CD4-positive, alpha-beta T cell treated with Interleukin-4 for 1 hour (primary cell): Measurements from ENCODE around the gene OR2A7.
"Not testable (repeated sequence)": the region's sequence is repeated elsewhere in the genome, so short reads cannot be mapped to it uniquely, and the experiment has no call there.

ENCODE experiments used
- DNase-seq, 2 donors: peaks; one replicate each; pipeline ENCODE4 v3.0.0-alpha.2; 2020 to 2022

The OR2A7 gene, protein sequence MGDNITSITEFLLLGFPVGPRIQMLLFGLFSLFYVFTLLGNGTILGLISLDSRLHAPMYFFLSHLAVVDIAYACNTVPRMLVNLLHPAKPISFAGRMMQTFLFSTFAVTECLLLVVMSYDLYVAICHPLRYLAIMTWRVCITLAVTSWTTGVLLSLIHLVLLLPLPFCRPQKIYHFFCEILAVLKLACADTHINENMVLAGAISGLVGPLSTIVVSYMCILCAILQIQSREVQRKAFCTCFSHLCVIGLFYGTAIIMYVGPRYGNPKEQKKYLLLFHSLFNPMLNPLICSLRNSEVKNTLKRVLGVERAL

DNA sequence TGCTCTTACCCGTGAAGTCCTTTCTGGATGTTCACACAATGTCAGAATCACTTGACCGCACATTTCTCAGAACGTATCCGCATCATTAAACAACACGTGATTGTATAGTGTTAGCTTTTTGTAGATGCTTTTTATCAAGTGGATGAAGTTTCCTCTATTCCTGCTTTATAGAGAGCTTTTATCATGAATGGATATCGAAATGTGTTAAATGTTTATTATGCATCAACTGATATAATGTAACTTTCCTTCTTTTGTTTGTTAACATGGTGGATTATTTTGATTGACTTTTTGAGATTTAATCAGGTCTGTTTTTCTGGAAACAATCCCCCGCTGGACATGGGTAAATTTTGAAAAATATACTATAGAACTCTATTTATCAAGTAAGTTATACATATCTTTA is at the start of gene OR2A7:
Gene OR2A7, minus strand, starts transcription at position 101 of the 400 bp plus-strand sequence. CDS start 5,164 bp downstream, outside the sequence.
- not testable (repeated sequence) for DNase-seq

DNA sequence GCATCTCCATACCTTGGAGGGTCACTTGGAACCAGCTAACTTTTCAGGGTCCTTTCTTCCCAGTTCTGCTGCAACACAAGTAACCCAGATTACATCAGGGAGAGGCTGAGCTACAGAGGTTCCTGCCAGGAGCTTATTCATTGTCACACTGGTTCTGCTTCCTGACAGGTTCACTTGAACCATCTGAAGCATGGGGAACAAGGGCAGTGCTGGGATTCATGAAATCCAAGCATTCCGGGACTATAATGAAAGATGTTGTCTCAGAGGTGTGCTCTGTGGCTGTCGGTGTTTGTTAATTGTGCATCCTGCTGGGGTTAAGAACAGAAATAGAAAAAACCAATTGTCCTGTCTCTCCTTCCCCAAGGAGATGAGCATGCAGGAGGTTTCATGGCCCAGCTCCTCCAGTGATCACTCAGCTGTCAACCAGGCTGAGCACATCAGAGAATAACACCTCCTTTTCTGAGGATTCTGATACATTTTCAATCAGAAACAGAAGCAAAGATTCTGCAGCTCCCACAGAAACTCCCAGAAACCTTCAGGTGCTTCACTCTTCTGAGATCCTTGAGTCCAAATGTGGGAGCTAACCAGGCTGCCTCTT is 47.4 kb upstream of the OR2A7 start, which contains the start of gene OR2A1:
Gene OR2A1, plus strand, starts transcription at position 548 of the 598 bp plus-strand sequence. CDS start 5,706 bp downstream, outside the sequence.
- not testable (repeated sequence) for DNase-seq

DNA sequence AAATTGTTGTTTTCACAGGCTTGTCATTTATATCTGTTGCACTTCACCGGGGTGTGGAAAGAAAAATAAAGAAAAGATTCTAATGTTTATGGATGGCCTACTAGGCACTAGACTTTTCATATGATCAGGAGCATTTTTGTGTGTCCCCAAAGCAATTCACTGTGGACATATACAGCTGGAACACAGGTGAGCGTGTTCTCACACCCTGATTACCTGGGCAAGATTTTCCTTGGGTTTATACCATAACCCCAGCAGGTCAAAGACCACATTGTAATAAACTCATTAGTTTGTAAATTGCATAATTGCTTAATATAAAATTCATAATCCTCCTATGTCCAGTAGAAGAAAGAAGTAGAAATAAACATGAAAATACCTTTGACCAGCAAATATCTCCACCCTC is 46.6 kb upstream of the OR2A7 start:
- DNase-seq: not testable (repeated sequence)

DNA sequence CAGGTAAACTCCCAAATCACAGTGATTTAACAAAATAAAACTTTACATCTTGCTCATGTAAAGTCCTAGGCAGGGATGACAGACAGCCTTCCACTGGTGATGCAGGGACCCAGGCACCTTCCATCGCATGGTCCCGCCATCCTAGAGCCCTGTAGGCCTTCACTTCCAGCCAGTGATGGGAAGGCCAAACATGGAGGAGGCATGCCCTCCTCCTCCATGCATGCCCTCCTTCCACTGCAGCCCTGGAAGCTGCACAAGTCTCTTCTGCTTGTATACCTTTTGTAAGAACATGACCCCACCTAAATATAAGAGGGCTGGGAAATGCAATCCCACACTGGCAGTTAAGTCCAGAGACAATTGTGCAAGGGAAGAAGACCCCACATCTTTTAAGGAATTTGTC is 45.1 kb upstream of the OR2A7 start:
- not testable (repeated sequence) for DNase-seq

DNA sequence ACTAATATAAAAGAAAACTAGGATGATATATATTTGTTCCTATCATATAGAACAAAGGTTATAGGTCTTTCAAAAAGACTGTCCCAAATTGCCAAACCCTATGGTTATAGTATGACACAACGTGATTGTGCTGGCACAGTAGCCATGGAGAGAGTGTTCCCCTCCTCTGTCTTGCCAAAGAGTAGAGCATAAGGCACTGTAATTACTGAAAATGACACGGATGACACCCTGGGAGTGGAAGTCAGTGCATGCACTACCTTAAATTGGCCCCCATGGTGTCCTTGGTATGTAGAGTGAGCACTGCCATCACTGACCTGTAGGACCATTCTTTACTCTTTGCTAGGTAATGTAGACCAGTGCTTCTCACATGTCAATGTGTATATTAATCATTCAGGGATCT is 40.6 kb upstream of the OR2A7 start:
- not testable (repeated sequence) for DNase-seq

DNA sequence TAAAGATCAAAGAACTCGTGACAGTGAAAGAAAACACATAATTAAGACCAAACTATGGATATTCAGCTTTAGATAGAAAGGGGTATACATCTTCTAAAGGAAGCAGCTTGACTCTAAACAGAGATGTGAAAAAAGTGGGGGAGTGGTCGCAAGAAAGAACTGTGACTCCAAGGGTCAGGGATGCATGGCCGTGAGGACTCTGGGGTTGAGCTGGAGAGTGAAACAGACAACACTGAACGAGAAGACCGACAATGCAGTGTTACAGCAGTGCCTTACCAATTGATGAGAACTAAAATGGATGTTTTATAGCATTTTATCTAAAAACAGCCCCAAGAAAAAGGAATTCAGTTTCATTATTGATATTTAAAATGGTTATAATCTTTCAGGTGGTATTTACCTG is 39.0 kb upstream of the OR2A7 start:
- DNase-seq: not testable (repeated sequence)

DNA sequence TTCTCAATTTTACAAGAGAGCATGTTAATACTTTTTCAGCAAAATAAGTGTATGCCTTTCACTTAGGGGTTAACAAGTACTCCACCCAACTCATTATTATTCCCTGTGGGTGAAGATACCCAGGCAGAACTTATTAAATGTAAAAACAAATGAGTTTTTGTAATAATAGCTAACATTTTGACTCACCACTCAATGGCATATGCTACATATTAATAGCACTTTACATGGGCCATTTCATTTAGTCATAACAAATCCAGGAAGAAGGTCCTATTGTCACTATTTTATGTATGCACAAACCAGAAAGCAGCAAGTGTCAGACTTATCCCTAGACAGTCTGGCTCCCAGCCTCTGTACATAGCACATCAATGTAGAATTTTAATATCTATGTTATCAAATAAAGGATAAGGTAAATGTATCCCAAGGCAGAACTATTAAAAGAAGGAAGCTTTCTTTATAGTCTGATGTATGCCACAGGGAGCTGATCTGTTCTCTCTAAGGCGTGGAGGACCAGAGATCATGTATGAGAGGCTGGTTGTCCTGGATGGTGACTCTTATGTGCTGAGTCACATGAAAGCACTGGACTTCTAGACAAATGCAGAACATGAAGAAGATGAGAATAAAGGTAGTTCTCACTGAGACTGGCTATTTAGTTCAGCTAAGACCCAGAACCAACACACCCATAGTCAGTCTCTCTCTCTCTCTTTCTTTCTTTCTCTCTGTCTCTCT is 38.1 kb upstream of the OR2A7 start:
- not testable (repeated sequence) for DNase-seq

DNA sequence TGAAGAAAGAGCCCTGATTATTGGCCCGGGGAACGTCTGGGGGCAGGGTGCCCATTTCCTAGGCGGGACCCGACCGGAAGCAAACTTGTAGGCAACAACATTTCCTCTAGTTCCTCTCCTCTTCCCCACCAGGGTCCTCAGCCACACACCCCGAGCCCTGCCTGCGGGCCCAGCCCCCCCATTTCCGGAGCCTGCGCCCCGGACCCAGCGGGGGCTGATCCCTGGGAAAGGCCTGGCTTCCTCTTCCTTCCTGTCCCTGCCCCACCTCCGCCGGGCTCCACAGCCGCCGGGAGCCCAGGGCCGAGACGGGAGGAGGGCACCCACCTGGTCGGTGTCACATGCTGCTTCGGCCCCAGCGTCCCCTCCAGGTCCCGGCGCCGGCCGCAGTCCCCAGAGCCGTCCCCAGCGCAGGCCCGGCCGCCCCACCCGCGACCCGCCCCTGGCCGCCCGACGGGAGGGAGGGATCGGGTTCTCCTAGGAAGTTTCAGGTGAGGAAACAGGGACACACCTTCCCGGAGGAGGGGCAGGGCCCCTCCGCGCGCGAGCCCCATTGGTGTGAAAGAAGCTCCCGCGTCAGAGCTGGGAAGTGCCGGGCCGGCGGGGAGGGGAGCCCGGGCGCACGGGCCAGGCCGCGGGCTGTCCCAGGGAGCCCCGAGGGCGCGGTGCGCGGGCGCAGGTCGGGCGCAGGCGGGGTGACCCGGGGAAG is 29.4 kb upstream of the OR2A7 start:
- peak in 1 of 2 donors; percentile 11 for DNase-seq

DNA sequence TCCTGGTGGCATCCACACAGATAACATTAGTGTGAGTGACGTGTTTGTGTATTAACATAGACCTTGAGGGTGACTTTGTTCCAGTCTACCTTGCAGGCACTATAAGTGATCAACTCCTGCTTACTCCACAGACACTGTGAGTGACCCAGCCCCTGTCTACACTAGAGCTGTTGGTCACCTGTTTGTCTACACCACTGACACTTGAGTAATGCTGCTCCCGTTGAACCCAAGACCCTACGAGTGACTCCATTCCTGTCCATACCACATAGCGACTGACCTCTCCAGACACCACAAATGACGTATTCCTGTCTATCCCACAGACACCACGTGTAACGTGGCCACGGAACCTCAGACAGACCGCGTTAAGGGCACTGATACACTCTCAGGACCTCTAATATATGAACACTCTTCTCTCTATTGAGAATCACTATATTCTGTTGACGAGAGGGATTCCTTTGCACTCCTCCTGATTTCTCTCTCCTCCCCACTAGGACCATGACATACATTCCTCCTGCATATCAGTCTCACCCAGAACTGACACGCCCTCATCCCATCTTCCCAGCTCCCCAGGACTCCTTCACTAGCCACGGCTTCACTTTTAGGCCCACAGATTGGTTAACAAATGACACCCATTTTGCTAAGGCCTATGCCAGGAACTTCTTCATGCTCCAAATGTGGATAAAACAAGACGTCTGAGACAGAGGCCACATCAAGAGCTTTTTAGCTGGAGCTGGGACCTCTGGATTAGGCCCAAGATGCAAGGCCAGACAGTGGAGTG is 28.0 kb upstream of the OR2A7 start:
- peak in 1 of 2 donors; percentile 6 for DNase-seq

DNA sequence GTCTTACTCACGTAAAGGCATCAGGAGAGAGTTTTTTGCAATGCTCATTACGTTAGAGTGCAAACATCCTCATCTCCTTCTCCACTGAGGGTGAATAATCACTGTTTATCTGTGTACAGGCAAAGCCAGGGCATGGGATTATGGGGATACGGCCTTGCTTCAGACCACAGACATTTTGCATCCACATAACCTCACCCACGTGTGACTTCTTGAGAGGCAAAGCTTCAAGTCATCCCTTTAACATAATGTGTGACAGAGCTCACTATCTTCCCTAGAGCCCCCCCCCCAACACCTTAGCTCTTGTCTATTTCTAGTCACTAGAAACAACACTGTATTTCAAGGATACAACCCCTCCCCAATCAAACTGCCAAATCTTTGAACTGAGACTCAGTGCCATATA is 27.0 kb upstream of the OR2A7 start:
- peak in 1 of 2 donors; percentile 1 for DNase-seq

DNA sequence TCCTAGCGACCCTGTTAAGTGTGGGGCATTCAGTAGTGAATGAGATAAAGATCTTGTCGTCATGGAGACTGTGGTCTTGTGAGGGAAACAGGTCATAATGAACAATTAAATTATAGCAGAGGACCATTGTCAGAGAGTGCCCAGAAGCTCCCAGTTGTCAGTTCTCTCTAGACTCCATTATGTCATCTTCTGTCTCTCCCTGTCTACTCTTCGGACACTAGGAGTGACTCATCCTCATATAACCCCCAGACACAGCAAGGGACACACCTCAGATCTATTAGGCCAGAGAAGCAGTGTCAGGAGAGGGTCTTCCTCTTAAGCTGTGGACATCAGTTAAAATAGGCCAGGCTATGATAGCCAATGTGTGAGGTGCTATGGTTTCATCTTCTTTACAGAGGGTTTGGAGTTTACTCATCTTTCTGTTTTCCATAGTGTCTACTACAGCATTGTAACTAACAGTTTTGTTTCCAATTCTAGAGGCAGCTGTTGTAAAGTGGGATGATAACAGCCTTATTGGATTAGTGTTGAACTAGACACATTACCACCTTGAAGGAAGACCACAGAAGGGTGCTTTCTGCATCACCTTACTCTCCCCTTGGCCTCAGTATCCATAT is 22.7 kb upstream of the OR2A7 start:
- DNase-seq: not testable (repeated sequence)

DNA sequence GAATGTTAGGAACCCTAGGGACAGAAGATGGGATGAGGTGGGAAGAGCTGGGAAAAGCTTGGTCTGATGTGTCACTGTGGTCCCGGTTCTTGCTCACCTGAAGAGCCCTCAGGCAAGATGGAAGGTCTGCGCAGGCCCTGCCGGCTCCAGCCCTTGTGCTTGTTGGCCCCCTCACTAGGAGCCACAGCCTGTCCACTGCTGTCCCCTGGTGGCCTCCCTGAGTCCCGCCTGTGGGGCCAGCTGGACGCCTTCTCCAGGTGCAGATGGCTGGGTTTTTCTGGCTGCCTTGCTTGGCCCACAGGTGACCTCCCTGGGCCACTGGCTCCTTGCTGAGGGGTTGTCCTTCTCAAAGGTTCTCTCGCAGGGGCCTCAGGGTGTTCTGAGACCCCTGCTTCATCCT is 19.1 kb upstream of the OR2A7 start:
- DNase-seq: not testable (repeated sequence)

DNA sequence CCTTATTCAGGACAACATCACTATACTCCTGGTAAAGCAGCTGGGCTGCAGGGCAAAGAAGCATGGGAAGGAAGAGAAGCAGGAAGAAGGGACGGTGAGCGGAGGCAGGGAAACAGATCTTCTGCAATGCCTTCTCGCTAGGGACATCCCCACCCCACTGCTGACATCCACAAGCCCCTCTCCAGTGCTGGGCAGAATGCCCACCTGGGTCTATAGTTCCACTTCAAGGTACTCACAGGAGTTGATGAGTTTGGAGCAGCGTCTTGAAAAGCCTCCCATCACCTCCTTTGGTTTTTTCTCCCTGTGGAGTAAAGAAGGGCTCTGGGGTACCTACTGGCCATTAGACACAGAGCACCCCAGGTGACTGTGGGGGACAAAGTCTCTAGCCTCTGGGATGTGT is 17.9 kb upstream of the OR2A7 start:
- not testable (repeated sequence) for DNase-seq

DNA sequence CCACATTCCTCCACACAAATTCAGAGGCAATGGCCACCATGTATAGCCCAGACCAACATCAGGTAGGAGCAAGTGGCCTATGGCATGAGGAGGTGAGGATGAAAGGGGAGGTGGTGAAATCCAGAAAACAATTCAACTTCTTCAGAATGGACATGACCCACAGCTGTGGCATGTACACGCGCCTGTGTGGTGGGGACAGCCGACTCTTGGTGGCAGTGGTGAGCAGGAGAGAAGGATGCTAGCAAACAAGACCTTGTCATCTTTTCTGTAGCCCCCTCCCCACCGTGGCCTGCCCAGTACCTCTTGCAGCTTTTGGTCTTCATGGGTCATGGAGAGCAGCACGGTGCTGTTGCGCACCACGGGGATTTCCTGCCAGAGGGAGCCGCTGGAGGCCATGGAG is 17.4 kb upstream of the OR2A7 start:
- not testable (repeated sequence) for DNase-seq

DNA sequence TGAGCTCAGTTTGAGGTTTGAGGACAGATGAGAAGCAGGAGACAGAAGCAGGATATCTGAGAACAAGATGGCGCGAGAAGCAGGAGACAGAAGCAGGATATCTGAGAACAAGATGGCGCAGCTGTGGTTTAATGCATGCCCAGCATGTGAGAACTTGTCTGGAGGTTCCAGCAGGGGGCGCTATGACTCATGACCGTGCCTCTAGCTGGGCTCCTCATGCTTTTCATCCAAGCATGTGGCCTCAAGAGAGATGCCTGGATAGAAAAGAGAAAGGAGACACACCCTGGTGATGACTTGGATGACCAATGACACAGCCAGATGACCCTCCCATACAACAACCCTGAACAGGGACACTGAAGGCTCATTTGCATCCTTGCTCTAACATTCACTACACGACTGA is 15.4 kb upstream of the OR2A7 start:
- not testable (repeated sequence) for DNase-seq

DNA sequence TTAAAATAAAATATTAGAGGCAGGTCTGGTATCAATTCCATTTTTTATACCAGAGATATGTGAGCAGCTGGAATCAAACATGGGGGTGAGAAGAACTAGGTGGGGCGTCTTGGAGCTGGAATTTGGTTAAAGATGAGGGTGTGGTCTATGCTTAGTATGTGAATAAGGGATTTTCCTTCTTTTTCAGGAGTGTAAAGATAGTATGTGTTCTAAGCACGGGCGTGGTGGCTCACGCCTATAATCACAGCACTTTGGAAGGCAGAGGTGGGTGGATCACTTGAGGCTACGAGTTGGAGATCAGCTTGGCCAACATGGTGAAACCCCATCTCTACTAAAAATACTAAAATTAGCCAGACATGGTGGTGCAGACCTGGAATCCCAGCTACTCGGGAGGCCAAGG is 10.7 kb upstream of the OR2A7 start:
- DNase-seq: not testable (repeated sequence)

DNA sequence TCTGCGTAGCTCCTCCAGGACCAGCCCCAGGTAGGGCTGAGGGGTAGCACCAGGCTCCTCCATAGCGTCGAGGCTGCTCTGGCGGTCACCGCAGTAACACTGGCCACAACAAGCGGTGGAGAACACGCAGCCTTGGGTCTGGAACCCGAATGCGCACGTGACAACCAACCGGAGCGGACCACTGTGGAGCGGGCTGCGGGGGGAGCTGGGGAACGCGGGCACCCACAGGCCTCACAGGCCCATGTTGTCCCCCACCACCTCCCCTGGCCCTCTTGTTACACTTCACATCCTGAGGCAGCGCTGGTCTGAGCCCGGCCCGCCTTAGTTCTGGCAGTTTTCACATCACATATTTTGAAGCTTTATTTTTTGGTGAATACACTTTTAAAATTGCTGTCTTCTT is 4.6 kb upstream of the OR2A7 start, which contains the start of gene CTAGE8:
Gene CTAGE8, minus strand, starts transcription at position 101 of the 400 bp plus-strand sequence. Its CDS starts 38 bp downstream, at position 63.
- DNase-seq: not testable (repeated sequence)

DNA sequence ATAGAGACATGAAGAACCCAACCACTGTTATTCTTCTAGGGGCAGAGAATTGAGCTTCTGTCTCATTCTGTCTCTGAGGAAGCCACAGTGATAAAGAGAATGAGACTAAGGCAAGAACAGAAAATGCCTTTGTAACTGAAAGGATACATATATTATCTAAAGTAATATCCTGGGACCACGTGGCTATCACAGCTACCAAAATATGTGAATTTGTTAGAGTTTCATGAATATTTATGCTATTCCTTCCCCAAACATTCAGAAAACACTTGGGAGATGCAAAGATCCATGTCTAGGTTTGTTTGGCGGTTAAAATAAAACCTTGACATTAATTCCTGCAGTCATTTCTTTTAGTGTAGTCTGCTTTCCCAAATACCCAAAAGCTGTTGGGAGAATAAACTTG is 2.5 kb downstream of the OR2A7 start:
- not testable (repeated sequence) for DNase-seq

DNA sequence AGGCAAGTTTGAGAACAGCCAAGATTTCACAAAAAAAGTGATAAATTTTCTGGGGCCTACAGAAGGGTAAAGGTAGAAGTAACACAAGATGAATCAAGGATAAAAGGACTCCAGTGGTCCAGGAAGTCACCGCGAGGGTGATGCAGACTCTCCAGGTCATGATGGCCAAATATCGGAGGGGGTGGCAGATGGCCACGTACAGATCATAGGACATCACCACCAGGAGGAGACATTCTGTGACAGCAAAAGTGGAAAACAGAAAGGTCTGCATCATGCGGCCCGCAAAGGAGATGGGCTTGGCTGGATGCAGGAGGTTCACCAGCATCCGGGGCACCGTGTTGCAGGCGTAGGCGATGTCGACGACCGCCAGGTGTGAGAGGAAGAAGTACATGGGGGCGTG is 5.5 kb downstream of the OR2A7 start:
- not testable (repeated sequence) for DNase-seq

DNA sequence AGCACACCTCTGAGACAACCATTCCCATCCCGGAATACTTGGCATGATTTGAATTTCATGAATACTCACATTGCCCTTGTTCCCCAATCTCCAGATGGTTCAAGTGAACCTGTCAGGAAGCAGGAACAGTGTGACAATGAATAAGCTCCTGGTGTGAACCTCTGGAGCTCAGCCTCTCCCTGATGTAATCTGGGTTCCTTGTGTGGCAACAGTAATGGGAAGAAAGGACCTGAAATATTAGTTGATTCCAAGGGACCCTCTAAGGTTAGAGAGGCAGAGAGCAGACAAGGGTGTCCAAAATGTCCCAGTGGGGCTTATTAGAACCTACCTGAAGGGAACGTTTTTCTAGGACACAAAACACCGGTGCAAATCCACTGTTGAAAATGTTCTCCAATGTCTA is 8.5 kb downstream of the OR2A7 start:
- no peak for DNase-seq

DNA sequence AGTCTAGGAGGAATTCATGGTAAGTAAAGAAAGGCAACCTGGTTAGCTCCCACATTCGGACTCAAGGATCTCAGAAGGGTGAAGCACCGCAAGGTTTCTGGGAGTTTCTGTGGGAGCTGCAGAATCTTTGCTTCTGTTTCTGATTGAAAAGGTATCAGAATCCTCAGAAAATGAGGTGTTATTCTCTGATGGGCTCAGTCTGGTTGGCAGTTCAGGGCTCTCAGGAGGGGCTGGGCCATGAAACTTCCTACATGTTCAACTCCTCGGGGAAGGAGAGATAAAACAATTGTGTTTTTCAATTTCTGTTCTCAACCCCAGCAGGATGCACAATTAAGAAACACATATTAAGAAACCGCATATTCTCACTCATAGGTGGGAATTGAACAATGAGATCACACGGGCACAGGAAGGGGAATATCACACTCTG is 9.1 kb downstream of the OR2A7 start:
- no peak for DNase-seq
